ENCODE data around the gene RCN1.

The RCN1 gene

DNA sequence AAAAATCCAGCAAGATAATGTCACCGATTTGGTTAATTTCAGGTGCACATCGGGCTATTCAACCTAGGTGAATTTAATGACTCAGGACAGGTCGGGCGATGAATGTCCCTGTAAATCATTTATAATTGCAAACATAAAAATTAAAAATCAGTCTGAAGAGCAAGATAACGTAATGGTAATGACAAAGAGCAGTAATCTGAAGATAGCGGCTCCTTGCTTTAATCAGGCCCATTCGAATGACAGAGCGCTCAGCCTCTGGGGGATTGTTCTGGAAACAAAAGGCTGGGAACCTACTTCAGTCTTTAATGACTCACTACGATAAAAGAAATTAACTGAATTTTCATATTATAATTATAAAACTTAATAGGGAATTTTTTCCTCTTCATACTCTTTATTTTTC lies 61.3 kb downstream of the RCN1 start:
- H4K20me1 ChIP-seq (ENCODE audit: low read depth, low read length): no peaks in the 10 kb centered on the region
- no peaks in the 10 kb centered on the region for H3K9me2 ChIP-seq (replicated peaks; ENCODE audit: insufficient read depth, low read length)
- H3K36me3 ChIP-seq (ENCODE audit: low read length): no peaks in the 10 kb centered on the region
- no peaks in the 10 kb centered on the region for H3K9me3 ChIP-seq (ENCODE audit: insufficient read depth, low read length)
- no peak overlapping the region for H3K4me3 ChIP-seq (ENCODE audit: insufficient read depth, low read length, poor library complexity, severe bottlenecking)
- no peak overlapping the region for H3K27ac ChIP-seq (ENCODE audit: low read depth, low read length)
- no peak for TF ChIP-seq EZH2phosphoT487 (conservative IDR thresholded peaks at IDR 0.05; ENCODE audit: low read length)
- TF ChIP-seq, protein P1, sequence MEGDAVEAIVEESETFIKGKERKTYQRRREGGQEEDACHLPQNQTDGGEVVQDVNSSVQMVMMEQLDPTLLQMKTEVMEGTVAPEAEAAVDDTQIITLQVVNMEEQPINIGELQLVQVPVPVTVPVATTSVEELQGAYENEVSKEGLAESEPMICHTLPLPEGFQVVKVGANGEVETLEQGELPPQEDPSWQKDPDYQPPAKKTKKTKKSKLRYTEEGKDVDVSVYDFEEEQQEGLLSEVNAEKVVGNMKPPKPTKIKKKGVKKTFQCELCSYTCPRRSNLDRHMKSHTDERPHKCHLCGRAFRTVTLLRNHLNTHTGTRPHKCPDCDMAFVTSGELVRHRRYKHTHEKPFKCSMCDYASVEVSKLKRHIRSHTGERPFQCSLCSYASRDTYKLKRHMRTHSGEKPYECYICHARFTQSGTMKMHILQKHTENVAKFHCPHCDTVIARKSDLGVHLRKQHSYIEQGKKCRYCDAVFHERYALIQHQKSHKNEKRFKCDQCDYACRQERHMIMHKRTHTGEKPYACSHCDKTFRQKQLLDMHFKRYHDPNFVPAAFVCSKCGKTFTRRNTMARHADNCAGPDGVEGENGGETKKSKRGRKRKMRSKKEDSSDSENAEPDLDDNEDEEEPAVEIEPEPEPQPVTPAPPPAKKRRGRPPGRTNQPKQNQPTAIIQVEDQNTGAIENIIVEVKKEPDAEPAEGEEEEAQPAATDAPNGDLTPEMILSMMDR (IDR thresholded peaks at IDR 0.05; ENCODE audit: insufficient read depth, low read length, poor library complexity, severe bottlenecking): no peak
- H2AFZ ChIP-seq (ENCODE audit: low read depth, low read length, severe bottlenecking): no peak overlapping the region
- H3F3A ChIP-seq (ENCODE audit: insufficient read depth): no peaks in the 10 kb centered on the region
- no peak overlapping the region for H3K9ac ChIP-seq (ENCODE audit: low read length)
- H3K4me2 ChIP-seq (ENCODE audit: low read depth, low read length, poor library complexity, severe bottlenecking): no peak overlapping the region
- no peaks in the 10 kb centered on the region for H3K79me2 ChIP-seq (ENCODE audit: insufficient read depth, low read length)
- H3K27me3 ChIP-seq (ENCODE audit: low read length): no peaks in the 10 kb centered on the region

DNA sequence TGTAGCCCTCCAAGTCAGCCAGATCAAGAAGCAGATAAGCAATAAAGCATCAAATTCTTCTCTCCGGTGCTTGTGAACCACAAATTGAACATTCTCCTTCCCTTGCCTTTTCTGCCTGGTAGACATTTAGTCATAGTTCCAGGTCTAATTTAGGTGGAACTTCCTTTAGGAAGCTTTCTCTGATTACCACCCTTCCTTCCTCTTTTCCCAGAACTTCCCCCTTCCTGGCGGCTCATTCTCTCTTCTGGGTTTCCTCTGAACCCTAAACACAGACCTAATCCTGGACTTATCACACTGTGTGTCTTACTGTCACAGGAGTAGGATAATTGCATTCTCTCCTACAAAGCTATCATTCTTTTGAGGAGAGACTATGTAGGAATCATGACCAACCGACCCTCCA lies 61.9 kb downstream of the RCN1 start:
- Histone ChIP-seq H2AFZ (ENCODE audit: low read depth, low read length, severe bottlenecking) (no peak overlapping the region), H3F3A (ENCODE audit: insufficient read depth) (no peaks in the 10 kb centered on the region), H3K27ac (ENCODE audit: low read depth, low read length) (no peak overlapping the region), H3K9me2 (replicated peaks; ENCODE audit: insufficient read depth, low read length) (no peaks in the 10 kb centered on the region), H3K27me3 (ENCODE audit: low read length) (no peaks in the 10 kb centered on the region), H3K79me2 (ENCODE audit: insufficient read depth, low read length) (no peaks in the 10 kb centered on the region), H3K4me3 (ENCODE audit: insufficient read depth, low read length, poor library complexity, severe bottlenecking) (no peak overlapping the region), H3K9me3 (ENCODE audit: insufficient read depth, low read length) (no peaks in the 10 kb centered on the region), H3K36me3 (ENCODE audit: low read length) (no peaks in the 10 kb centered on the region), H4K20me1 (ENCODE audit: low read depth, low read length) (no peaks in the 10 kb centered on the region), H3K9ac (ENCODE audit: low read length) (no peak overlapping the region), H3K4me2 (ENCODE audit: low read depth, low read length, poor library complexity, severe bottlenecking) (no peak overlapping the region)
- TF ChIP-seq, protein P1 (IDR thresholded peaks at IDR 0.05; ENCODE audit: insufficient read depth, low read length, poor library complexity, severe bottlenecking): no peak
- no peak for TF ChIP-seq EZH2phosphoT487 (conservative IDR thresholded peaks at IDR 0.05; ENCODE audit: low read length)

DNA sequence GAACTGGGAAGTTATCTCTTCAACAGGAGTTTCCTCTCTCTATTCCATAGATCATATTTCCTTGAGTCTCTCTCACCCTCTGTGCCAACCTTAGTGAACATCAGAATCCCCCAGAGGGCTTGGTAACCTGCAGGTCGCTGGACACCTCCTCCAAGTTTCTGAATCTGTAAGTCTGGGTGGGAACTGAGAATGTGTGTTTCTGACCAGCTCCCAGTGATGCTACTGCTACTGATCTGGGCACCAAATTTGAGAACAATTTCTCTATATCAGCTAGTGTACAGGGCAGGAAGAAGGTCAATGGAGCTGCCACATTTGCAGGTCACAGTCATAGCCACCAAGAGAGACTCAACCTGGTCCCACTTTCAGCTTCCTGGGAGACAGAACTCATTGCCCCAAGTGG lies 62.9 kb downstream of the RCN1 start:
- TF ChIP-seq, protein P1 (IDR thresholded peaks at IDR 0.05; ENCODE audit: insufficient read depth, low read length, poor library complexity, severe bottlenecking): no peak
- no peak for TF ChIP-seq EZH2phosphoT487 (conservative IDR thresholded peaks at IDR 0.05; ENCODE audit: low read length)
- Histone ChIP-seq H3K9ac (ENCODE audit: low read length) (no peak overlapping the region), H3K79me2 (ENCODE audit: insufficient read depth, low read length) (no peaks in the 10 kb centered on the region)

More for the DNA sequence above, 62.9 kb downstream of the RCN1 start:
- Histone ChIP-seq H3K9me3 (ENCODE audit: insufficient read depth, low read length) (no peaks in the 10 kb centered on the region), H3K27me3 (ENCODE audit: low read length) (no peaks in the 10 kb centered on the region), H4K20me1 (ENCODE audit: low read depth, low read length) (no peaks in the 10 kb centered on the region), H3K4me3 (ENCODE audit: insufficient read depth, low read length, poor library complexity, severe bottlenecking) (no peak overlapping the region), H2AFZ (ENCODE audit: low read depth, low read length, severe bottlenecking) (no peak overlapping the region), H3F3A (ENCODE audit: insufficient read depth) (no peaks in the 10 kb centered on the region), H3K4me2 (ENCODE audit: low read depth, low read length, poor library complexity, severe bottlenecking) (no peak overlapping the region), H3K9me2 (replicated peaks; ENCODE audit: insufficient read depth, low read length) (no peaks in the 10 kb centered on the region), H3K36me3 (ENCODE audit: low read length) (no peaks in the 10 kb centered on the region), H3K27ac (ENCODE audit: low read depth, low read length) (no peak overlapping the region)
